Adipocyte (in vitro differentiated cells): ENCODE results near the gene ACTR3.

Source experiments
- DNase-seq: peaks from one replicate; pipeline ENCODE4 v3.0.0-alpha.2; 2015; ENCODE audit warnings: low read depth
- H3K27me3 ChIP-seq: replicated peaks from 2 replicates; pipeline ENCODE4 v1.7.0; 2013; ENCODE audit warnings: mild to moderate bottlenecking, low read length, moderate library complexity; ENCODE audit not compliant: control insufficient read depth, insufficient read depth
- H3K36me3 ChIP-seq: 2 replicates; pipeline ENCODE4 v1.7.0; 2013; ENCODE audit warnings: low read length, mild to moderate bottlenecking, moderate library complexity; ENCODE audit not compliant: control insufficient read depth, insufficient read depth, severe bottlenecking
- H3K4me1 ChIP-seq: 2 replicates; pipeline ENCODE4 v1.7.0; 2013; ENCODE audit warnings: mild to moderate bottlenecking, low read length, moderate library complexity; ENCODE audit not compliant: control insufficient read depth, insufficient read depth
- H3K4me3 ChIP-seq: 2 replicates; pipeline ENCODE4 v1.7.0; 2013; ENCODE audit warnings: mild to moderate bottlenecking, low read length, moderate library complexity
- H3K9ac ChIP-seq: 2 replicates; pipeline ENCODE4 v1.7.0; 2013; ENCODE audit warnings: mild to moderate bottlenecking, low read length, moderate library complexity
- H3K9me3 ChIP-seq: 2 replicates; pipeline ENCODE4 v1.7.0; 2013; ENCODE audit warnings: mild to moderate bottlenecking, low read length, moderate library complexity; ENCODE audit not compliant: control insufficient read depth

The ACTR3 gene

GRCh38 chr2:113854208-113854607 lies 35.7 kb upstream of the ACTR3 start:
- no peak for DNase-seq
- no peaks in the 10 kb centered on the region for H3K36me3 ChIP-seq
- peaks cover 10% of the 10 kb centered on the region for H3K4me1 ChIP-seq
- no peak overlapping the region for H3K9ac ChIP-seq
- no peak overlapping the region for H3K4me3 ChIP-seq
- H3K9me3 ChIP-seq: no peaks in the 10 kb centered on the region
- no peaks in the 10 kb centered on the region for H3K27me3 ChIP-seq

GRCh38 chr2:113854970-113855740 lies 34.7 kb upstream of the ACTR3 start:
- DNase-seq: no peak
- Histone ChIP-seq H3K9me3 (no peaks in the 10 kb centered on the region), H3K36me3 (no peaks in the 10 kb centered on the region), H3K4me1 (peaks cover 16% of the 10 kb centered on the region), H3K27me3 (no peaks in the 10 kb centered on the region), H3K9ac (no peak overlapping the region), H3K4me3 (no peak overlapping the region)

GRCh38 chr2:113857464-113857863 lies 32.4 kb upstream of the ACTR3 start:
- no peak for DNase-seq
- Histone ChIP-seq H3K9me3 (no peaks in the 10 kb centered on the region), H3K4me3 (no peak overlapping the region), H3K27me3 (no peaks in the 10 kb centered on the region), H3K4me1 (peaks cover 16% of the 10 kb centered on the region), H3K36me3 (no peaks in the 10 kb centered on the region), H3K9ac (no peak overlapping the region)

- peak; percentile 61 for DNase-seq
Measured at GRCh38 chr2:113858764-113859163, 31.1 kb upstream of the ACTR3 start.

GRCh38 chr2:113861740-113862139 lies 28.1 kb upstream of the ACTR3 start:
- Histone ChIP-seq H3K9me3 (no peaks in the 10 kb centered on the region), H3K4me1 (peaks cover 16% of the 10 kb centered on the region), H3K27me3 (no peaks in the 10 kb centered on the region), H3K4me3 (no peak overlapping the region), H3K9ac (no peak overlapping the region), H3K36me3 (no peaks in the 10 kb centered on the region)
- no peak for DNase-seq

More at GRCh38 chr2:113858764-113859163, 31.1 kb upstream of the ACTR3 start:
- H3K9ac ChIP-seq: peak overlapping the region; percentile 65
- H3K4me1 ChIP-seq: peaks cover 16% of the 10 kb centered on the region
- peak overlapping the region; percentile 64 for H3K4me3 ChIP-seq
- no peaks in the 10 kb centered on the region for H3K27me3 ChIP-seq
- H3K36me3 ChIP-seq: no peaks in the 10 kb centered on the region
- no peaks in the 10 kb centered on the region for H3K9me3 ChIP-seq

GRCh38 chr2:113863144-113863543 lies 26.7 kb upstream of the ACTR3 start:
- no peak overlapping the region for H3K9ac ChIP-seq
- no peaks in the 10 kb centered on the region for H3K27me3 ChIP-seq
- H3K9me3 ChIP-seq: no peaks in the 10 kb centered on the region
- DNase-seq: no peak
- H3K4me1 ChIP-seq: peaks cover 16% of the 10 kb centered on the region
- no peaks in the 10 kb centered on the region for H3K36me3 ChIP-seq
- H3K4me3 ChIP-seq: no peak overlapping the region

- Histone ChIP-seq H3K4me3 (no peak overlapping the region), H3K27me3 (no peaks in the 10 kb centered on the region), H3K4me1 (no peaks in the 10 kb centered on the region), H3K36me3 (no peaks in the 10 kb centered on the region), H3K9me3 (no peaks in the 10 kb centered on the region), H3K9ac (no peak overlapping the region)
- DNase-seq: no peak
Measured at GRCh38 chr2:113867571-113867970, 22.3 kb upstream of the ACTR3 start.

- Histone ChIP-seq H3K9ac (no peak overlapping the region), H3K36me3 (no peaks in the 10 kb centered on the region), H3K4me3 (no peak overlapping the region), H3K4me1 (no peaks in the 10 kb centered on the region), H3K27me3 (no peaks in the 10 kb centered on the region), H3K9me3 (no peaks in the 10 kb centered on the region)
- no peak for DNase-seq
Measured at GRCh38 chr2:113869253-113869652, 20.6 kb upstream of the ACTR3 start.

- no peak overlapping the region for H3K9ac ChIP-seq
- DNase-seq: peak; percentile 39
- H3K9me3 ChIP-seq: no peaks in the 10 kb centered on the region
- H3K4me1 ChIP-seq: no peaks in the 10 kb centered on the region
- H3K27me3 ChIP-seq: no peaks in the 10 kb centered on the region
- H3K36me3 ChIP-seq: no peaks in the 10 kb centered on the region
- H3K4me3 ChIP-seq: no peak overlapping the region
Measured at GRCh38 chr2:113872201-113872600, 17.7 kb upstream of the ACTR3 start.

GRCh38 chr2:113873867-113874266 lies 16.0 kb upstream of the ACTR3 start:
- no peaks in the 10 kb centered on the region for H3K9me3 ChIP-seq
- DNase-seq: no peak
- H3K4me3 ChIP-seq: no peak overlapping the region
- no peaks in the 10 kb centered on the region for H3K27me3 ChIP-seq
- no peak overlapping the region for H3K9ac ChIP-seq
- peaks cover 12% of the 10 kb centered on the region for H3K4me1 ChIP-seq
- no peaks in the 10 kb centered on the region for H3K36me3 ChIP-seq

GRCh38 chr2:113875135-113875534 lies 14.8 kb upstream of the ACTR3 start:
- Histone ChIP-seq H3K9ac (no peak overlapping the region), H3K4me3 (no peak overlapping the region), H3K27me3 (no peaks in the 10 kb centered on the region), H3K36me3 (no peaks in the 10 kb centered on the region), H3K4me1 (peaks cover 12% of the 10 kb centered on the region), H3K9me3 (no peaks in the 10 kb centered on the region)
- DNase-seq: no peak
